Osteoblast (primary cell): ENCODE data around the gene EIPR1. TPM values are rescaled to one million over a fixed set of nuclear protein-coding genes. Genes with fewer than 3 reads are reported as not detected.

ENCODE experiments used
- DNase-seq: peaks from one replicate; pipeline ENCODE4 v3.0.0; 2011; ENCODE audit warnings: low spot score, mixed read lengths; ENCODE audit not compliant: insufficient read length; ENCODE audit errors: missing footprints
- H2AFZ ChIP-seq: 2 replicates; pipeline ENCODE4 v1.6.0; 2011; ENCODE audit warnings: mild to moderate bottlenecking, low read length
- H3K27ac ChIP-seq: 2 replicates; pipeline ENCODE4 v1.5.1; 2011; ENCODE audit warnings: mild to moderate bottlenecking, low read depth, low read length, moderate library complexity
- H3K27me3 ChIP-seq: 2 replicates; pipeline ENCODE4 v1.6.0; 2012; ENCODE audit warnings: mild to moderate bottlenecking, control low read depth, inconsistent platforms, low read length, moderate library complexity; ENCODE audit not compliant: insufficient read depth
- H3K36me3 ChIP-seq: 2 replicates; pipeline ENCODE4 v1.5.1; 2011; ENCODE audit warnings: mild to moderate bottlenecking, low read length, control low read depth, moderate library complexity; ENCODE audit not compliant: insufficient read depth
- H3K4me1 ChIP-seq: 2 replicates; pipeline ENCODE4 v1.5.1; 2011; ENCODE audit warnings: mild to moderate bottlenecking, low read length, control low read depth, moderate library complexity; ENCODE audit not compliant: insufficient read depth
- H3K4me2 ChIP-seq: 2 replicates; pipeline ENCODE4 v1.6.0; 2011; ENCODE audit warnings: mild to moderate bottlenecking, low read length; ENCODE audit not compliant: insufficient read depth
- H3K4me3 ChIP-seq: fragments of 200-600 bp; sonication (generic); 3 replicates; pipeline ENCODE4 v1.5.1; 2012; ENCODE audit warnings: mild to moderate bottlenecking, low read length, inconsistent platforms; ENCODE audit not compliant: insufficient read depth
- H3K79me2 ChIP-seq: 2 replicates; pipeline ENCODE4 v1.6.0; 2012; ENCODE audit warnings: mild to moderate bottlenecking, low read length, control low read depth, inconsistent platforms; ENCODE audit not compliant: insufficient read depth
- H3K9me3 ChIP-seq: 2 replicates; pipeline ENCODE4 v1.5.1; 2011; ENCODE audit warnings: low read depth, low read length, control low read depth
- H4K20me1 ChIP-seq: 2 replicates; pipeline ENCODE4 v1.6.0; 2012; ENCODE audit warnings: mild to moderate bottlenecking, low read length, control low read depth; ENCODE audit not compliant: insufficient read depth
- total RNA-seq: library from RNA; depleted of rRNA; stranded (reverse); fragments of >200 nt; gene quantifications from 2 replicates; pipeline ENCODE4 v1.2.3, GENCODE V29; 2012
- TF ChIP-seq, protein P1 (sequence below): IDR thresholded peaks from 2 replicates; pipeline ENCODE4 v1.5.1; 2011; ENCODE audit warnings: mild to moderate bottlenecking, low read depth, low read length, moderate library complexity; ENCODE audit errors: extremely low read depth

Gene EIPR1
- total RNA-seq, 1 donor, result 17.7 TPM

DNA sequence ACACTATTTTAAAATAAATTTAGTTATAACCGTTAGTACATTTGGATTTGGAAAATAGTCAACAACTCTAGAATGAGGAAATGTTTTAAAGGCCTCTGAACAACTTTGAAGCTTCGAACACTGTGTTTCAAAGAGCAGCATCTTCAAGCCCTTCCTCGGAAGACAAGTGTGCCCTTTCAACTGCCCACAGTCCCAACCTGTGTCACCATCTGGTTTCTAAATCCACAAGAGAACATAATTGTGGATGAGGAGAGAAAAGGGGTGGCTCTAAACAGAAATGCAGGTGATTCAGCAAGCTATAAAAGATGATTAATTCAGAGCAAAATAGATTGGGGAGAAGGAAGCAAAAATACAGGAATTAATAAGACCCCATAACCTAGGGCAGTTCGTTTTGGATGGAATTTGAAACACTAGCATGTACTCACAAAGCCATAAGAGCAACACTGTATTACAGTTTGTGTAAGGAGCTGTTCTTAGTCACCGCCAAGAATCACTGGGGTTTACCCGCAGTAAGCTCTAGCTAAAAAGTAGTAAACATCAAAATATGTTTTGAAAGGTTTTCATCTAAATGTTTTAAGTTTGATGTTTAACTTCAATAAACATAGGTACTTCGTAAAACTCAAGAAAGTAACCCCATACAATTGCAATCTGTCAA lies 160.7 kb downstream of the EIPR1 start:
- Histone ChIP-seq H4K20me1 (peaks cover 9% of the 10 kb centered on the region), H3K27ac (no peak overlapping the region), H2AFZ (no peak overlapping the region), H3K4me3 (no peak overlapping the region), H3K27me3 (no peaks in the 10 kb centered on the region), H3K36me3 (peaks cover 5% of the 10 kb centered on the region), H3K4me2 (no peak overlapping the region), H3K4me1 (no peaks in the 10 kb centered on the region), H3K9me3 (no peaks in the 10 kb centered on the region), H3K79me2 (peaks cover 7% of the 10 kb centered on the region)
- TF ChIP-seq, protein P1, sequence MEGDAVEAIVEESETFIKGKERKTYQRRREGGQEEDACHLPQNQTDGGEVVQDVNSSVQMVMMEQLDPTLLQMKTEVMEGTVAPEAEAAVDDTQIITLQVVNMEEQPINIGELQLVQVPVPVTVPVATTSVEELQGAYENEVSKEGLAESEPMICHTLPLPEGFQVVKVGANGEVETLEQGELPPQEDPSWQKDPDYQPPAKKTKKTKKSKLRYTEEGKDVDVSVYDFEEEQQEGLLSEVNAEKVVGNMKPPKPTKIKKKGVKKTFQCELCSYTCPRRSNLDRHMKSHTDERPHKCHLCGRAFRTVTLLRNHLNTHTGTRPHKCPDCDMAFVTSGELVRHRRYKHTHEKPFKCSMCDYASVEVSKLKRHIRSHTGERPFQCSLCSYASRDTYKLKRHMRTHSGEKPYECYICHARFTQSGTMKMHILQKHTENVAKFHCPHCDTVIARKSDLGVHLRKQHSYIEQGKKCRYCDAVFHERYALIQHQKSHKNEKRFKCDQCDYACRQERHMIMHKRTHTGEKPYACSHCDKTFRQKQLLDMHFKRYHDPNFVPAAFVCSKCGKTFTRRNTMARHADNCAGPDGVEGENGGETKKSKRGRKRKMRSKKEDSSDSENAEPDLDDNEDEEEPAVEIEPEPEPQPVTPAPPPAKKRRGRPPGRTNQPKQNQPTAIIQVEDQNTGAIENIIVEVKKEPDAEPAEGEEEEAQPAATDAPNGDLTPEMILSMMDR, result no peak
- DNase-seq, result no peak

DNA sequence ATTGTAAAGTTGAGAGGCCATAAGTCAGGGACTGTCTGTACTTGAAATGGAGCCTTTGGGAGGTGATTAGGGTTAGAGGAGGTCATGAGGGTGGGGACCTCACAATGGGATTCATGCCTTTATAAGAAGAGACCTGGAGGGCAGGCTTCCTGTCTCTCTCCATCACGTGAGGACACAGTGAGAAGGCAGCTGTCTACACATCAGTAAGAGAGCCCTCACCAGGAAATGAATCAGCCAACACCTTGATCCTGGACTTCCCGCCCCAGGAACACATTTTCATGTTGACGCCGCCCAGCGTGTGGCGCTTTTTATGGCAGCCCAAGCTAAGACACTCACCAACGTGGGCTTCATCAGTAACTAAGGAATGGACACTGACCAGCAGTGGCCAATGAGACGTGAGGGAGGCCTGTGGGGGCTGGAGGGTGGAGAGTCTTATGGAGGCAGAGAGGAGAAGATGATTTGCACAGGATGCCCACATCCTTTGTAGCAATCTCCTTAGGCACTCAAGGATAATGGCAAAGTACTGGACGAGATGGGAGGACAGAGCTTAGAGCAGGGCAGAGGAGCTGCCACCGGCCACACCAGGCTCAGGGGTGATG lies 162.7 kb downstream of the EIPR1 start:
- H3K4me2 ChIP-seq, result no peak overlapping the region
- DNase-seq, result no peak
- no peaks in the 10 kb centered on the region for H3K27me3 ChIP-seq
- no peaks in the 10 kb centered on the region for H3K4me1 ChIP-seq
- TF ChIP-seq, protein P1, result no peak
- no peak overlapping the region for H3K27ac ChIP-seq
- H3K36me3 ChIP-seq, result peaks cover 5% of the 10 kb centered on the region
- peaks cover 5% of the 10 kb centered on the region for H4K20me1 ChIP-seq
- H3K4me3 ChIP-seq, result no peak overlapping the region
- H2AFZ ChIP-seq, result no peak overlapping the region
- peaks cover 7% of the 10 kb centered on the region for H3K79me2 ChIP-seq
- no peaks in the 10 kb centered on the region for H3K9me3 ChIP-seq

DNA sequence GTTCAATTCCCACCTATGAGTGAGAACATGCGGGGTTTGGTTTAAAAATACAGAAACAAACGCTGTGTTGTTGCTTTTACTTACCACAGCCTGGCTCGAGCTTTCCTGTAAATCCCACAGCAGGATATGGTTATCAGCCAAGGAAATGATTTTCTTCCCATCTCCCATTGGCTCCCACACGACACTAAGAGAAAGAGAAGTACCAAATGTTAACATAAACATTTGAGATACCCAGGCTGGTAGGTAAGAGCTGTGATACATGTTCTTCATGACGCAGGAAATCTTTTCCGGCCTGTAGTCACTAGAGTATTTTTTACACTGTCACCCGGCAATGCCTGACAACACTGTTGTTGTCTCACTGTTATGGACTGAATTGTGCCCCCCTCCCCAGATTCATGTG lies 163.6 kb downstream of the EIPR1 start:
- no peak for DNase-seq
- TF ChIP-seq, protein P1, result no peak
- H3K9me3 ChIP-seq, result no peaks in the 10 kb centered on the region
- no peak overlapping the region for H2AFZ ChIP-seq
- no peaks in the 10 kb centered on the region for H3K4me1 ChIP-seq
- peaks cover 5% of the 10 kb centered on the region for H4K20me1 ChIP-seq
- no peak overlapping the region for H3K4me2 ChIP-seq
- H3K27me3 ChIP-seq, result no peaks in the 10 kb centered on the region
- peaks cover 5% of the 10 kb centered on the region for H3K36me3 ChIP-seq
- no peak overlapping the region for H3K27ac ChIP-seq
- peaks cover 7% of the 10 kb centered on the region for H3K79me2 ChIP-seq
- H3K4me3 ChIP-seq, result no peak overlapping the region

DNA sequence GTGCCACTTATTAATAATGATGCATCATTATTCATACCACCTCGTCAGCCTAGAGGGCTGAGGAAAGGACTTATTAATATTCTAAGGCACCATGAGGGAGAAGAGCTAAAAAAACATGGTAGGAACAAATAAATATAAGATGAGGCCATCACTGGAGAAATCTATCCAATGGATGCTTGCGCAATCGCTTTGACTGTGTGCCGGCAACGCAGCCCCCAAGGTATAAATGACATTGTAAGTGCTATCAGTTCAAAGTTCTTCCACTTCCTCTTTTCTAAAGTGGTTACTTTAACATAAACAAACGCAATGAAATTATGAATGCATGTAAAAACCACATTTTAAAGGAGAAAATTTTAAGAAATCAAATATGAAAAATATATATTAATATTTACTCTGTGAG lies 164.6 kb downstream of the EIPR1 start:
- Histone ChIP-seq H3K4me3 (no peak overlapping the region), H3K4me1 (no peaks in the 10 kb centered on the region), H3K9me3 (no peaks in the 10 kb centered on the region), H3K79me2 (peaks cover 7% of the 10 kb centered on the region), H3K4me2 (no peak overlapping the region), H3K27me3 (no peaks in the 10 kb centered on the region), H2AFZ (no peak overlapping the region), H3K36me3 (peaks cover 5% of the 10 kb centered on the region), H4K20me1 (peaks cover 5% of the 10 kb centered on the region), H3K27ac (no peak overlapping the region)
- TF ChIP-seq, protein P1, result no peak
- DNase-seq, result no peak
